MCF 10A (cell line): ENCODE data around the gene RANBP9. TPM values are rescaled to one million over a fixed set of nuclear protein-coding genes. Genes with fewer than 3 reads are reported as not detected.

Experiments used
- BruUV-seq: library from RNA; stranded (reverse); fragments of 400-500 nt; replicated peaks from 2 replicates; lab custom pipeline; 2021; lab: Mats Ljungman, UMichigan
- CTCF ChIA-PET: fragments of 300-600 bp; sonication (Branson Sonifier 250); formaldehyde crosslinking; extraction: SDS; loops from one replicate; lab custom pipeline; 2021; ENCODE audit warnings: antibody characterized with exemption, inconsistent platforms; lab: Yijun Ruan, JAX
- POLR2A ChIA-PET: fragments of 300-600, 350-650 bp; sonication (Branson Sonifier 250); formaldehyde crosslinking; extraction: SDS; loops from one replicate; lab custom pipeline; 2020; ENCODE audit warnings: antibody characterized with exemption, inconsistent platforms; lab: Yijun Ruan, JAX
- DNase-seq: peaks from one replicate; pipeline ENCODE4 v3.0.0-alpha.2; 2018; ENCODE audit not compliant: unreplicated experiment
- H3K27ac Mint-ChIP-seq: one replicate; pipeline ENCODE4 v1.8.0; 2022; ENCODE audit warnings: mild to moderate bottlenecking, low read depth, mixed read lengths; ENCODE audit not compliant: unreplicated experiment
- H3K27me3 Mint-ChIP-seq: one replicate; pipeline ENCODE4 v1.8.0; 2022; ENCODE audit warnings: mixed read lengths; ENCODE audit not compliant: insufficient read depth, unreplicated experiment
- H3K36me3 Mint-ChIP-seq: one replicate; pipeline ENCODE4 v1.8.0; 2022; ENCODE audit warnings: mild to moderate bottlenecking, moderate library complexity, mixed read lengths; ENCODE audit not compliant: insufficient read depth, unreplicated experiment
- H3K4me1 Mint-ChIP-seq: one replicate; pipeline ENCODE4 v1.8.0; 2022; ENCODE audit warnings: mixed read lengths; ENCODE audit not compliant: insufficient read depth, unreplicated experiment
- H3K4me3 Mint-ChIP-seq: one replicate; pipeline ENCODE4 v1.8.0; 2022; ENCODE audit warnings: mild to moderate bottlenecking, moderate library complexity, mixed read lengths; ENCODE audit not compliant: unreplicated experiment
- H3K9me3 Mint-ChIP-seq: one replicate; pipeline ENCODE4 v1.8.0; 2022; ENCODE audit warnings: mixed read lengths; ENCODE audit not compliant: unreplicated experiment
- intact Hi-C: fragments of 100-400 bp; cut with micrococcal nuclease; formaldehyde crosslinking; loops from 2 replicates; pipeline ENCODE4 v1.14.1; 2022
- total RNA-seq: library from RNA; stranded (reverse); gene quantifications from 2 replicates; pipeline ENCODE4 v1.2.3, GENCODE V29; 2022
- TF ChIP-seq, protein P1 (sequence below): fragments of 200-600 bp; IDR thresholded peaks from one replicate; pipeline ENCODE4 v1.8.0; 2022; ENCODE audit warnings: antibody characterized with exemption, mild to moderate bottlenecking; ENCODE audit not compliant: unreplicated experiment

Gene RANBP9
- total RNA-seq, 1 experiment from 2014 or later: 48.0 TPM

GRCh38 chr6:13754644-13755043 lies 43.0 kb upstream of the RANBP9 start:
- H3K36me3 Mint-ChIP-seq: no peaks in the 10 kb centered on the region
- TF ChIP-seq, protein P1, sequence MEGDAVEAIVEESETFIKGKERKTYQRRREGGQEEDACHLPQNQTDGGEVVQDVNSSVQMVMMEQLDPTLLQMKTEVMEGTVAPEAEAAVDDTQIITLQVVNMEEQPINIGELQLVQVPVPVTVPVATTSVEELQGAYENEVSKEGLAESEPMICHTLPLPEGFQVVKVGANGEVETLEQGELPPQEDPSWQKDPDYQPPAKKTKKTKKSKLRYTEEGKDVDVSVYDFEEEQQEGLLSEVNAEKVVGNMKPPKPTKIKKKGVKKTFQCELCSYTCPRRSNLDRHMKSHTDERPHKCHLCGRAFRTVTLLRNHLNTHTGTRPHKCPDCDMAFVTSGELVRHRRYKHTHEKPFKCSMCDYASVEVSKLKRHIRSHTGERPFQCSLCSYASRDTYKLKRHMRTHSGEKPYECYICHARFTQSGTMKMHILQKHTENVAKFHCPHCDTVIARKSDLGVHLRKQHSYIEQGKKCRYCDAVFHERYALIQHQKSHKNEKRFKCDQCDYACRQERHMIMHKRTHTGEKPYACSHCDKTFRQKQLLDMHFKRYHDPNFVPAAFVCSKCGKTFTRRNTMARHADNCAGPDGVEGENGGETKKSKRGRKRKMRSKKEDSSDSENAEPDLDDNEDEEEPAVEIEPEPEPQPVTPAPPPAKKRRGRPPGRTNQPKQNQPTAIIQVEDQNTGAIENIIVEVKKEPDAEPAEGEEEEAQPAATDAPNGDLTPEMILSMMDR: no peak
- no TSS peak for BruUV-seq
- H3K27me3 Mint-ChIP-seq: no peaks in the 10 kb centered on the region
- CTCF ChIA-PET: interaction anchor here (0.5 to 0.6 kb wide), 2 partner anchors 27 to 622 kb away, joined by 3 read pairs; no protein-coding TSS in a partner anchor
- H3K4me3 Mint-ChIP-seq: no peak overlapping the region
- no peak for DNase-seq
- no peaks in the 10 kb centered on the region for H3K9me3 Mint-ChIP-seq
- POLR2A ChIA-PET: interaction anchor here (0.7 kb wide), 1 partner anchor 17 kb away, joined by 4 read pairs; no protein-coding TSS in a partner anchor
- H3K27ac Mint-ChIP-seq: no peak overlapping the region
- intact Hi-C loops: no loop called here
- no peaks in the 10 kb centered on the region for H3K4me1 Mint-ChIP-seq

- Mint-ChIP-seq H3K27ac (no peak overlapping the region), H3K36me3 (no peaks in the 10 kb centered on the region), H3K27me3 (no peaks in the 10 kb centered on the region), H3K4me1 (no peaks in the 10 kb centered on the region), H3K4me3 (no peak overlapping the region), H3K9me3 (no peaks in the 10 kb centered on the region)
- POLR2A ChIA-PET: no interaction called here
- intact Hi-C loops: no loop called here
- BruUV-seq: no TSS peak
- DNase-seq: no peak
- CTCF ChIA-PET: no interaction called here
- TF ChIP-seq, protein P1: no peak
Measured at GRCh38 chr6:13743736-13744127, 32.1 kb upstream of the RANBP9 start.

GRCh38 chr6:13742961-13743735 lies 31.5 kb upstream of the RANBP9 start:
- Mint-ChIP-seq H3K9me3 (no peaks in the 10 kb centered on the region), H3K27ac (no peak overlapping the region), H3K4me1 (no peaks in the 10 kb centered on the region), H3K27me3 (no peaks in the 10 kb centered on the region), H3K4me3 (no peak overlapping the region), H3K36me3 (no peaks in the 10 kb centered on the region)
- DNase-seq: no peak
- ChIA-PET CTCF (no interaction called here), POLR2A (no interaction called here)
- intact Hi-C loops: no loop called here
- TF ChIP-seq, protein P1: no peak
- BruUV-seq: no TSS peak

DNA sequence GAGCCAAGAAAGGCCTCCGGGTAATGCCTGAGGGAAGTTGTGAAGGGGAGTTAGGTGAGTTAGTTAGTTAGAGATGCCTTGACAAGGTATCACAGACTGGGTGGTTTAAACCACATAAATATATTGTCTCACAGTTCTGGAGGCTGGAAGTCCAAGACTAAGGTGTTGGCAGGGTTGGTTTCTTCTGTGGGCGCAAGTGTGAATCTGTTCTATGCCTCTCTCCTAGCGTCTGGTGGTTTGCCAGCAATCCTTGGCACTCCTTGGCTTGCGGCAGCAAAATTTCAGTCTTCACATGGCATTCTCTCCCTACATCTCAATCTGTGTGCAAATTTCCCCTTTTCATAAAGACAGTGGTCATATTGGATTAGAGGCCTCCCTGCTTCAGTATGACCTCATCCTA lies 29.7 kb upstream of the RANBP9 start:
- no peaks in the 10 kb centered on the region for H3K36me3 Mint-ChIP-seq
- no peaks in the 10 kb centered on the region for H3K4me1 Mint-ChIP-seq
- H3K4me3 Mint-ChIP-seq: no peak overlapping the region
- ChIA-PET POLR2A (no interaction called here), CTCF (interaction anchor here (0.7 kb wide), 1 partner anchor 14 kb away, joined by 3 read pairs; no protein-coding TSS in a partner anchor)
- TF ChIP-seq, protein P1: no peak
- no peak overlapping the region for H3K27ac Mint-ChIP-seq
- H3K9me3 Mint-ChIP-seq: no peaks in the 10 kb centered on the region
- no peaks in the 10 kb centered on the region for H3K27me3 Mint-ChIP-seq
- intact Hi-C loops: no loop called here
- no TSS peak for BruUV-seq
- no peak for DNase-seq
